ENCODE results near the gene TAC4. TPM values are rescaled to one million over a fixed set of nuclear protein-coding genes. Genes with fewer than 3 reads are reported as not detected.
"Not testable (repeated sequence)": the region's sequence is repeated elsewhere in the genome, so short reads cannot be mapped to it uniquely, and the experiment has no call there.

The TAC4 gene
- polyA plus RNA-seq, 2 of the 4 experiments (the other 2 are of a cell fraction): not detected

GRCh38 chr17:49829026-49829425 is 18.8 kb downstream of the TAC4 start (continued):
- TF ChIP-seq BCL3 (IDR thresholded peaks at IDR 0.05): no peak
- no peak for TF ChIP-seq KDM5A (IDR thresholded peaks at IDR 0.05)
- no peak for TF ChIP-seq USF2 (IDR thresholded peaks at IDR 0.05)

GRCh38 chr17:49828325-49828724 is 19.5 kb downstream of the TAC4 start:
- H3K4me2 ChIP-seq: peak overlapping the region; percentile 5; the same call in 1 of the 3 replicates
- ATAC-seq; H3K9me3 ChIP-seq; DNase-seq (ENCODE audit: low read depth in 1 of 2, low spot score in 1 of 2); POLR2A ChIA-PET; H3K4me3 ChIP-seq: not testable (repeated sequence)
- FAIRE-seq: peak; percentile 68
- H3K4me1 ChIP-seq: peaks cover 21% of the 10 kb centered on the region
- CTCF ChIA-PET: interaction anchor here (2.0 to 3.3 kb wide), 2 partner anchors 23 to 168 kb away, joined by 4 to 17 read pairs; no protein-coding TSS in a partner anchor
- WGBS (ENCODE audit: missing lambda C conversion rate): 54% methylated on average over 2 of the region's 2 CpGs
- H3K27ac ChIP-seq: peak overlapping the region in 1 of 2 experiments; percentile 44; a peak in 2 of 6 replicates

- Histone ChIP-seq H3K9me3 (no peaks in the 10 kb centered on the region), H3K4me1 (peaks cover 18% of the 10 kb centered on the region), H3K27ac (no peak overlapping the region), H3K4me3 (no peak overlapping the region), H3K4me2 (no peak overlapping the region)
- DNase-seq (ENCODE audit: low read depth in 1 of 2, low spot score in 1 of 2): no peak
- no peak for FAIRE-seq
- 94% methylated on average over 2 of the region's 2 CpGs for WGBS (ENCODE audit: missing lambda C conversion rate)
- ATAC-seq: no peak
- no peak for TF ChIP-seq PBX3 (IDR thresholded peaks at IDR 0.05)
- TF ChIP-seq CBX2 (IDR thresholded peaks at IDR 0.05; ENCODE audit: borderline replicate concordance, low read depth): no peak
- TF ChIP-seq NR3C1 (IDR thresholded peaks at IDR 0.05): no peak
- no peak for TF ChIP-seq EHF (CRISPR knock-in tag; IDR thresholded peaks at IDR 0.05)
- no peak for TF ChIP-seq FOSB (CRISPR knock-in tag; IDR thresholded peaks at IDR 0.05)
- no peak for TF ChIP-seq POLR2AphosphoS2 (conservative IDR thresholded peaks at IDR 0.05; ENCODE audit: low read length)
- no peak for TF ChIP-seq NFE2L2 (conservative IDR thresholded peaks at IDR 0.05; ENCODE audit: low read length)
- no peak for TF ChIP-seq JUNB (IDR thresholded peaks at IDR 0.05)
- TF ChIP-seq ESRRA (IDR thresholded peaks at IDR 0.05; ENCODE audit: borderline replicate concordance, low read length): no peak
- no peak for TF ChIP-seq TP53 (CRISPR knock-in tag; IDR thresholded peaks at IDR 0.05)
- CTCF ChIA-PET: interaction anchor here (1.0 to 1.5 kb wide), 3 partner anchors 9 to 258 kb away, joined by 3 to 4 read pairs (median 3); no protein-coding TSS in a partner anchor
- POLR2A ChIA-PET: no interaction called here
Observed at GRCh38 chr17:49825645-49826044, 22.2 kb downstream of the TAC4 start.

- Histone ChIP-seq H3K4me2 (no peak overlapping the region), H3K4me3 (no peak overlapping the region), H3K9me3 (no peaks in the 10 kb centered on the region), H3K4me1 (peaks cover 8% of the 10 kb centered on the region), H3K27ac (no peak overlapping the region)
- POLR2A ChIA-PET: no interaction called here
- ATAC-seq: no peak
- 92% methylated on average over 2 of the region's 2 CpGs for WGBS (ENCODE audit: missing lambda C conversion rate)
- FAIRE-seq: no peak
- no peak for DNase-seq (ENCODE audit: low read depth in 1 of 2, low spot score in 1 of 2)
- TF ChIP-seq NFE2L2 (conservative IDR thresholded peaks at IDR 0.05; ENCODE audit: low read length): no peak
- peak; percentile 16 for TF ChIP-seq MAFK (IDR thresholded peaks at IDR 0.05; ENCODE audit: partially characterized antibody)
- CTCF ChIA-PET: interaction anchor here (1.3 to 1.4 kb wide), 2 partner anchors 27 to 174 kb away, joined by 4 read pairs; no protein-coding TSS in a partner anchor
Observed at GRCh38 chr17:49823614-49824013, 24.3 kb downstream of the TAC4 start.

GRCh38 chr17:49822829-49823228 is 25.0 kb downstream of the TAC4 start:
- no peak overlapping the region for H3K4me3 ChIP-seq
- DNase-seq (ENCODE audit: low read depth in 1 of 2, low spot score in 1 of 2) (no peak), ATAC-seq (no peak), FAIRE-seq (no peak)
- peaks cover under 1% of the 10 kb centered on the region for H3K4me1 ChIP-seq
- no peak overlapping the region for H3K4me2 ChIP-seq
- H3K27ac ChIP-seq: no peak overlapping the region
- WGBS (ENCODE audit: missing lambda C conversion rate): 86% methylated on average over 2 of the region's 2 CpGs
- ChIA-PET POLR2A (no interaction called here), CTCF (interaction anchor here (0.6 to 1.5 kb wide), 6 partner anchors 22 to 529 kb away, joined by 3 to 8 read pairs (median 4); no protein-coding TSS in a partner anchor)
- no peaks in the 10 kb centered on the region for H3K9me3 ChIP-seq
- peak; percentile 67 for TF ChIP-seq MAFK (IDR thresholded peaks at IDR 0.05; ENCODE audit: partially characterized antibody)
- TF ChIP-seq FOSB (CRISPR knock-in tag; IDR thresholded peaks at IDR 0.05): no peak
